ENCODE results near the gene ACKR4. TPM values are rescaled to one million over a fixed set of nuclear protein-coding genes. Genes with fewer than 3 reads are reported as not detected.

The ACKR4 gene
- total and polyA plus RNA-seq, 2 donors (not counting 3 experiments of a cell fraction or from before 2014, with no cell fraction given) = 3.2 to 14.3 TPM

DNA sequence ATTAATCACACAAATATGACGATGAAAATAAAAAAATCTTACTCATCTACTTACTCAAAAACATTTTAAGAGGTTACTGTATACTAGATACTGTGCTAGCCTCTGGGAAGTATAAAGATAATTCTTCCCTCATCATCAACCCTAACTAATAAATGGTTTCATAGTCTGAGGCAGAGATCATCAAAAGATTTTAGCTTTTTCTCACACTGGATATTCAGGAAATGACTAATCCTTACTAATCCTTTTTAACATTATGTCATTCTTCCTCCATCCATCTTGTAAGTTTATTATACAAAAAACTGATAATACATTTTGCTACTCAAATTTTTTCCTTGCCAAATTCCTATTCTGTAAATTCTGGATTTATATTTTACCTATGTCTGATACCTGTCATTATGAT is 32.9 kb downstream of the ACKR4 start:
- intact Hi-C loops (cut with micrococcal nuclease) (loop anchor here (1.0 kb wide), 1 partner anchor 8 kb away; no protein-coding TSS in a partner anchor), dilution Hi-C loops (cut with MboI; ENCODE audit: extremely low pct_ligation_motif_present, low sequenced_read_pairs) (loop anchor here (25.0 kb wide), 1 partner anchor 93 kb away; no protein-coding TSS in a partner anchor)
- peaks cover 0 to 2% of the 10 kb centered on the region in 2 experiments for H3K36me3 ChIP-seq (ENCODE audit: control insufficient read depth in 2 of 2, extremely low read depth in 1 of 2, insufficient read depth in 2 of 2, low read length in 2 of 2)
- DNase-seq (ENCODE audit: low read depth, low spot score) = peak; percentile 76
- no peaks in the 10 kb centered on the region for H3K9me3 ChIP-seq (replicated peaks; ENCODE audit: control insufficient read depth, insufficient read depth, low read length)
- no TSS peak for BruUV-seq (replicated peaks)
- no peak overlapping the region for H3K4me3 ChIP-seq (replicated peaks in 1 of 3; ENCODE audit: insufficient read depth in 1 of 3, low read depth in 1 of 3, low read length in 3 of 3)
- no peak for TF ChIP-seq EZH2 (IDR thresholded peaks at IDR 0.05; ENCODE audit: borderline replicate concordance, low read depth, low read length, severe bottlenecking)
- no peak for TF ChIP-seq POLR2AphosphoS5 (IDR thresholded peaks at IDR 0.05; ENCODE audit: insufficient read depth, low read depth, low read length)
- TF ChIP-seq MYC (IDR thresholded peaks at IDR 0.05; ENCODE audit: low read depth, low read length) = no peak
- TF ChIP-seq JUN (IDR thresholded peaks at IDR 0.05; ENCODE audit: borderline replicate concordance, insufficient read depth, insufficient read length, low read depth) = peak; percentile 96
- TF ChIP-seq FOS (IDR thresholded peaks at IDR 0.05; ENCODE audit: borderline replicate concordance, insufficient read depth, low read length) = peak; percentile 55
- TF ChIP-seq, protein P1, sequence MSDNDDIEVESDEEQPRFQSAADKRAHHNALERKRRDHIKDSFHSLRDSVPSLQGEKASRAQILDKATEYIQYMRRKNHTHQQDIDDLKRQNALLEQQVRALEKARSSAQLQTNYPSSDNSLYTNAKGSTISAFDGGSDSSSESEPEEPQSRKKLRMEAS (IDR thresholded peaks at IDR 0.05; ENCODE audit: insufficient read depth, insufficient read length) = no peak
- TF ChIP-seq, protein P2, sequence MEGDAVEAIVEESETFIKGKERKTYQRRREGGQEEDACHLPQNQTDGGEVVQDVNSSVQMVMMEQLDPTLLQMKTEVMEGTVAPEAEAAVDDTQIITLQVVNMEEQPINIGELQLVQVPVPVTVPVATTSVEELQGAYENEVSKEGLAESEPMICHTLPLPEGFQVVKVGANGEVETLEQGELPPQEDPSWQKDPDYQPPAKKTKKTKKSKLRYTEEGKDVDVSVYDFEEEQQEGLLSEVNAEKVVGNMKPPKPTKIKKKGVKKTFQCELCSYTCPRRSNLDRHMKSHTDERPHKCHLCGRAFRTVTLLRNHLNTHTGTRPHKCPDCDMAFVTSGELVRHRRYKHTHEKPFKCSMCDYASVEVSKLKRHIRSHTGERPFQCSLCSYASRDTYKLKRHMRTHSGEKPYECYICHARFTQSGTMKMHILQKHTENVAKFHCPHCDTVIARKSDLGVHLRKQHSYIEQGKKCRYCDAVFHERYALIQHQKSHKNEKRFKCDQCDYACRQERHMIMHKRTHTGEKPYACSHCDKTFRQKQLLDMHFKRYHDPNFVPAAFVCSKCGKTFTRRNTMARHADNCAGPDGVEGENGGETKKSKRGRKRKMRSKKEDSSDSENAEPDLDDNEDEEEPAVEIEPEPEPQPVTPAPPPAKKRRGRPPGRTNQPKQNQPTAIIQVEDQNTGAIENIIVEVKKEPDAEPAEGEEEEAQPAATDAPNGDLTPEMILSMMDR (IDR thresholded peaks at IDR 0.05; ENCODE audit: extremely low read depth in 1 of 2, insufficient read depth in 1 of 2, low read depth in 1 of 2, low read length in 2 of 2) = no peak
- TF ChIP-seq GATA2 (IDR thresholded peaks at IDR 0.05; ENCODE audit: insufficient read depth, insufficient read length, low read depth, low read length) = no peak
- H3K27me3 ChIP-seq (ENCODE audit: control insufficient read depth in 2 of 2, insufficient read depth in 2 of 2, low read length in 2 of 2) = no peaks in the 10 kb centered on the region
- H3K79me2 ChIP-seq (ENCODE audit: control insufficient read depth, insufficient read depth, low read length) = no peaks in the 10 kb centered on the region
- FAIRE-seq = no peak
- no peaks in the 10 kb centered on the region for H4K20me1 ChIP-seq (replicated peaks; ENCODE audit: control insufficient read depth, extremely low read depth, insufficient read depth, low read length)
- H2AFZ ChIP-seq (ENCODE audit: low read depth, low read length) = peak overlapping the region; percentile 44
- H3K4me2 ChIP-seq (ENCODE audit: insufficient read depth, low read length) = peak overlapping the region; percentile 86
- H3K4me1 ChIP-seq (ENCODE audit: control insufficient read depth, extremely low read depth, insufficient read depth, low read length) = peaks cover 13% of the 10 kb centered on the region
- peak overlapping the region; percentile 69 for H3K9ac ChIP-seq (replicated peaks; ENCODE audit: extremely low read depth, insufficient read depth, low read length)
- H3K9me1 ChIP-seq (replicated peaks; ENCODE audit: control insufficient read depth, extremely low read depth, insufficient read depth, low read length) = no peaks in the 10 kb centered on the region
- peak overlapping the region; percentile 91 for H3K27ac ChIP-seq (ENCODE audit: insufficient read depth, low read depth, low read length)
- ChIA-PET POLR2A (no interaction called here), CTCF (interaction anchor here (0.6 to 2.9 kb wide), 2 partner anchors 12 to 618 kb away, joined by 3 to 15 read pairs; no protein-coding TSS in a partner anchor)
